Sigmoid colon (tissue), 7 donors: ENCODE results near the gene SYTL5. TPM values are rescaled to one million over a fixed set of nuclear protein-coding genes. Genes with fewer than 3 reads are reported as not detected.

Experiments used
- DNase-seq: peaks from one replicate; pipeline ENCODE4 v3.0.0-alpha.2; 2019
- H3K27ac ChIP-seq, 4 donors: fragments of 200-600 bp; sonication (generic); one replicate each; pipeline ENCODE4 v1.5.1; 2016 to 2019; ENCODE audit warnings: mild to moderate bottlenecking in 1 of 4
- H3K27me3 ChIP-seq, 3 donors: fragments of 200-600 bp; sonication (generic); one replicate each; pipeline ENCODE4 v1.5.1; 2019; ENCODE audit warnings: mild to moderate bottlenecking in 1 of 3
- H3K36me3 ChIP-seq, 4 donors: fragments of 200-600 bp; sonication (generic); one replicate each; pipeline ENCODE4 v1.5.1; 2016 to 2019
- H3K4me1 ChIP-seq, 4 donors: fragments of 200-600 bp; sonication (generic); one replicate each; pipeline ENCODE4 v1.5.1; 2017 to 2019
- H3K4me3 ChIP-seq, 4 donors: fragments of 200-600 bp; sonication (generic); one replicate each; pipeline ENCODE4 v1.5.1; 2017 to 2019; ENCODE audit warnings: mild to moderate bottlenecking in 2 of 4, moderate library complexity in 1 of 4
- H3K9me3 ChIP-seq, 4 donors: fragments of 200-600 bp in 3 of 4; sonication (generic) in 3 of 4; one replicate each; pipeline versions ENCODE4 v1.5.1 to v1.6.1; 2013 to 2019
- CTCF ChIP-seq, 4 experiments: fragments of 450-650 bp in 3 of 4; fragments of 200-600 bp in 1 of 4; IDR thresholded peaks; one replicate each; pipeline ENCODE4 v1.5.1; 2016 to 2019; ENCODE audit warnings: antibody characterized with exemption in 4 of 4, mild to moderate bottlenecking in 3 of 4, moderate library complexity in 2 of 4
- EP300 ChIP-seq, 4 donors: sonication (generic); formaldehyde crosslinking; IDR thresholded peaks; one replicate each; pipeline ENCODE4 v1.6.1; 2017; ENCODE audit warnings: antibody characterized with exemption in 4 of 4
- POLR2A ChIP-seq, 2 donors: fragments of 450-650 bp; IDR thresholded peaks; one replicate each; pipeline ENCODE4 v1.6.1; 2016; ENCODE audit warnings: antibody characterized with exemption in 2 of 2, mild to moderate bottlenecking in 2 of 2, moderate library complexity in 2 of 2
- POLR2AphosphoS5 ChIP-seq, 4 donors: sonication (generic); formaldehyde crosslinking; IDR thresholded peaks; one replicate each; pipeline ENCODE4 v1.6.1; 2017; ENCODE audit warnings: antibody characterized with exemption in 4 of 4
- WGBS, 2 donors: extraction: QIAGEN DNeasy Blood & Tissue Kit; methylation state at CpG; one replicate each; pipeline ENCODE4 v1.1.7; 2013; 5-methylcytosine and 5-hydroxymethylcytosine counted together
- intact Hi-C: fragments of 100-400 bp; cut with DNase I; formaldehyde crosslinking; loops from one replicate; pipeline ENCODE4 v1.15.1; 2023
- polyA plus RNA-seq, 3 donors: library from polyadenylated mRNA; stranded (reverse); fragments of 200-250 nt; gene quantifications; one replicate each; pipeline ENCODE4 v1.2.3, GENCODE V29; 2013
- total RNA-seq, 4 donors: library from RNA; depleted of rRNA; stranded (reverse); fragments of >200 nt; gene quantifications; one replicate each; pipeline ENCODE4 v1.1.0, GENCODE V29; 2016
- donor health status: healthy with polysubstance abuse.
- donor health status: Bipolar disorder and iron deficiency.
- donor health status: healthy.

Gene SYTL5
- total RNA-seq = under 1 TPM in 3 of 4 donors, not detected in 1; under 0.01 to 0.36 (median 0.14) TPM
- polyA plus RNA-seq = 10 to 100 TPM in 2 of 3 donors, 1 to 10 TPM in 1; 3.4 to 21.0 (median 15.6) TPM

- no peak within 1 kb of the TSS for H3K27ac ChIP-seq
- no peaks in the 10 kb centered on the region for H3K27me3 ChIP-seq
- 13 to 49% methylated on average over 1 of the region's 1 CpG for WGBS, 2 donors
- intact Hi-C loops = no loop called here
- no peak for DNase-seq
- H3K4me1 ChIP-seq = no peaks in the 10 kb centered on the region
- no peaks in the 10 kb centered on the region for H3K36me3 ChIP-seq
- no peak for TF ChIP-seq POLR2A (IDR thresholded peaks at IDR 0.05)
- no peak for TF ChIP-seq CTCF (IDR thresholded peaks at IDR 0.05)
- no peak for TF ChIP-seq EP300 (IDR thresholded peaks at IDR 0.05)
- TF ChIP-seq POLR2AphosphoS5 (IDR thresholded peaks at IDR 0.05) = no peak
- H3K9me3 ChIP-seq = no peaks in the 10 kb centered on the region
- H3K4me3 ChIP-seq = no peak within 1 kb of the TSS
Observed at GRCh38 chrX:38006291-38006690, at the start of gene SYTL5. TSS of gene SYTL5 (plus strand) at chrX:38006553. CDS start at chrX:38033890, 27,337 bp downstream.

- TF ChIP-seq EP300 (IDR thresholded peaks at IDR 0.05) (no peak), CTCF (IDR thresholded peaks at IDR 0.05) (no peak), POLR2AphosphoS5 (IDR thresholded peaks at IDR 0.05) (no peak), POLR2A (IDR thresholded peaks at IDR 0.05) (no peak)
- no peak overlapping the region for H3K4me3 ChIP-seq
- H3K27me3 ChIP-seq = no peaks in the 10 kb centered on the region
- no peaks in the 10 kb centered on the region for H3K9me3 ChIP-seq
- no peak overlapping the region for H3K27ac ChIP-seq
- no peak for DNase-seq
- intact Hi-C loops = no loop called here
- no peaks in the 10 kb centered on the region for H3K36me3 ChIP-seq
- 62 to 77% methylated on average over 7 of the region's 7 CpGs for WGBS, 2 donors
- H3K4me1 ChIP-seq = no peaks in the 10 kb centered on the region
Observed at GRCh38 chrX:37958525-37959211, 47.7 kb upstream of the SYTL5 start.

GRCh38 chrX:37959212-37960021 is 46.9 kb upstream of the SYTL5 start:
- Histone ChIP-seq H3K27ac (no peak overlapping the region), H3K27me3 (no peaks in the 10 kb centered on the region), H3K9me3 (no peaks in the 10 kb centered on the region), H3K36me3 (no peaks in the 10 kb centered on the region), H3K4me3 (no peak overlapping the region), H3K4me1 (no peaks in the 10 kb centered on the region)
- TF ChIP-seq POLR2AphosphoS5 (IDR thresholded peaks at IDR 0.05) = no peak
- no peak for TF ChIP-seq EP300 (IDR thresholded peaks at IDR 0.05)
- no peak for TF ChIP-seq POLR2A (IDR thresholded peaks at IDR 0.05)
- no peak for DNase-seq
- intact Hi-C loops = no loop called here
- WGBS, 2 donors = 48 to 63% methylated on average over 15 of the region's 15 CpGs

- H3K27me3 ChIP-seq = no peaks in the 10 kb centered on the region
- H3K27ac ChIP-seq = no peak overlapping the region
- no peaks in the 10 kb centered on the region for H3K36me3 ChIP-seq
- no peak overlapping the region for H3K4me3 ChIP-seq
- no peak for TF ChIP-seq EP300 (IDR thresholded peaks at IDR 0.05)
- TF ChIP-seq CTCF (IDR thresholded peaks at IDR 0.05) = no peak
- TF ChIP-seq POLR2AphosphoS5 (IDR thresholded peaks at IDR 0.05) = no peak
- TF ChIP-seq POLR2A (IDR thresholded peaks at IDR 0.05) = no peak
- H3K9me3 ChIP-seq = no peaks in the 10 kb centered on the region
- DNase-seq = no peak
- H3K4me1 ChIP-seq = no peaks in the 10 kb centered on the region
- WGBS, 2 donors = 97 to 98% methylated on average over 1 of the region's 1 CpG
- intact Hi-C loops = no loop called here
Observed at GRCh38 chrX:37961118-37961517, 45.2 kb upstream of the SYTL5 start.

- no peaks in the 10 kb centered on the region for H3K27me3 ChIP-seq
- H3K9me3 ChIP-seq = no peaks in the 10 kb centered on the region
- no peak for DNase-seq
- WGBS, 2 donors = 92 to 94% methylated on average over 2 of the region's 2 CpGs
- no peaks in the 10 kb centered on the region for H3K4me1 ChIP-seq
- no peak overlapping the region for H3K4me3 ChIP-seq
- H3K36me3 ChIP-seq = no peaks in the 10 kb centered on the region
- intact Hi-C loops = no loop called here
- TF ChIP-seq EP300 (IDR thresholded peaks at IDR 0.05) (no peak), POLR2A (IDR thresholded peaks at IDR 0.05) (no peak), CTCF (IDR thresholded peaks at IDR 0.05) (no peak)
- no peak overlapping the region for H3K27ac ChIP-seq
Observed at GRCh38 chrX:37967714-37968113, 38.6 kb upstream of the SYTL5 start.
